GM21786 (cell line): Measurements from ENCODE around the gene PMF1.

ENCODE experiments used
- ATAC-seq: cut with Tn5 transposase; IDR thresholded peaks from one replicate; pipeline ENCODE4 v1.9.1; 2021; ENCODE audit not compliant: unreplicated experiment

The PMF1 gene

GRCh38 chr1:156262461-156263287, 49.9 kb downstream of the PMF1 start:
- no peak for ATAC-seq

GRCh38 chr1:156263288-156263655, 50.5 kb downstream of the PMF1 start:
- ATAC-seq, result no peak

- no peak for ATAC-seq
These were observed 53.2 kb downstream of the PMF1 start for GRCh38 chr1:156266051-156266450.

GRCh38 chr1:156268336-156268735, 55.5 kb downstream of the PMF1 start:
- no peak for ATAC-seq

- no peak for ATAC-seq
These were observed 57.5 kb downstream of the PMF1 start for GRCh38 chr1:156270314-156270713.

- no peak for ATAC-seq
These were observed 63.7 kb downstream of the PMF1 start for GRCh38 chr1:156276532-156276931.

GRCh38 chr1:156276966-156277381, 64.2 kb downstream of the PMF1 start:
- no peak for ATAC-seq

GRCh38 chr1:156279837-156280236, 67.0 kb downstream of the PMF1 start:
- ATAC-seq, result no peak

GRCh38 chr1:156281281-156281680, 68.5 kb downstream of the PMF1 start:
- ATAC-seq, result peak; percentile 66

- peak; percentile 1 for ATAC-seq
These were observed 69.1 kb downstream of the PMF1 start for GRCh38 chr1:156281693-156282478.

GRCh38 chr1:156282479-156283222, 69.8 kb downstream of the PMF1 start, which contains the start of gene SMG5:
Gene SMG5 (minus strand): TSS chr1:156282825. CDS start chr1:156282680, 145 bp downstream.
- ATAC-seq, result peak; percentile 74

- ATAC-seq, result no peak
These were observed 70.7 kb downstream of the PMF1 start for GRCh38 chr1:156283521-156283920.

- no peak for ATAC-seq
These were observed 71.3 kb downstream of the PMF1 start, which contains the start of gene TMEM79 for GRCh38 chr1:156284112-156284511. Gene TMEM79 (plus strand): TSS chr1:156284325. CDS start chr1:156285227, 902 bp downstream.

- no peak for ATAC-seq
These were observed 72.0 kb downstream of the PMF1 start for GRCh38 chr1:156284757-156285156.

GRCh38 chr1:156285437-156285836, 72.6 kb downstream of the PMF1 start:
- ATAC-seq, result no peak

GRCh38 chr1:156286061-156286460, 73.3 kb downstream of the PMF1 start:
- ATAC-seq, result no peak
